ENCODE data around the gene PIMREG. TPM values are rescaled to one million over a fixed set of nuclear protein-coding genes. Genes with fewer than 3 reads are reported as not detected.

The PIMREG gene
- total RNA-seq, 4 donors from 2014 or later = 1.0 to 3.3 (median 3.2) TPM

DNA sequence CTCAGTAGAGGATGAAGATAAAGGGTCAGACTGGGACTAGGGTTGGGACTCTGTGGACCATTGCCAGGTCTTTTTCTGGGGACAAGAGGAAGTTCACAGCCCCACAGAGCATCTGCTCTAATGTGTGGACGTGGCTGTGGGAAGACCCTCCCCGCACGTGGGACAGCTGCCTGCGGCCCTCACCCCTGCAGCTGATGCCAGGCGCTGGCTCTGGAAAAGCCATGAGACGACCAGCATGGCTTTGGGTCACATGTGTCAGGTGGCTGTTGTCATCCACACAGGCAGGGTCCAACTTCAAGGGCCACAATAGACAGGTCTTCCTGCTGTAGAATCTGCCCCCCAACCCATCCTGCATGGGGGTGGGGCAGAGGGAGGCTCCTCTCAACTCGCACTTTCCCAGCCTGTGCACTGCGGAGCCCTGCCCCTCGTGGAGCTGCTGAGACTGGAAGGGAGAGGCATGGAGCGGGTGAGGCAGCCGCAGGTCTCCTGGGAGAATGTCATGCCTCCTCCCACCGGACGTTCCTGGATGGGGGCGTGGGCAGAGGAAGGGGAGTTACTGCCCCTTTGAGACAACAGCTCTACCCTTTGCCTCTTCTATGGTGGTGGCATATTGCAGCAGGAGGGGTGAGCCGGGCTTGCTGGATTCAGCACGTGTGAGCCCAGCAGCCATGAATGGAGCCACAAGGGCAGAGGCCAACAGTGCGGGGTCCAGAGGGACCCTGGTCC, 53.4 kb downstream of the PIMREG start:
- Histone ChIP-seq H3K36me3 (no peaks in the 10 kb centered on the region), H3K4me3 (no peak overlapping the region), H3K27ac (no peak overlapping the region), H3K27me3 (no peaks in the 10 kb centered on the region), H3K4me1 (peaks cover 17% of the 10 kb centered on the region), H3K9me3 (no peaks in the 10 kb centered on the region)
- TF ChIP-seq POLR2AphosphoS5 (IDR thresholded peaks at IDR 0.05) (no peak), EP300 (IDR thresholded peaks at IDR 0.05) (no peak), POLR2A (IDR thresholded peaks at IDR 0.05) (no peak)
- TF ChIP-seq, protein P1, sequence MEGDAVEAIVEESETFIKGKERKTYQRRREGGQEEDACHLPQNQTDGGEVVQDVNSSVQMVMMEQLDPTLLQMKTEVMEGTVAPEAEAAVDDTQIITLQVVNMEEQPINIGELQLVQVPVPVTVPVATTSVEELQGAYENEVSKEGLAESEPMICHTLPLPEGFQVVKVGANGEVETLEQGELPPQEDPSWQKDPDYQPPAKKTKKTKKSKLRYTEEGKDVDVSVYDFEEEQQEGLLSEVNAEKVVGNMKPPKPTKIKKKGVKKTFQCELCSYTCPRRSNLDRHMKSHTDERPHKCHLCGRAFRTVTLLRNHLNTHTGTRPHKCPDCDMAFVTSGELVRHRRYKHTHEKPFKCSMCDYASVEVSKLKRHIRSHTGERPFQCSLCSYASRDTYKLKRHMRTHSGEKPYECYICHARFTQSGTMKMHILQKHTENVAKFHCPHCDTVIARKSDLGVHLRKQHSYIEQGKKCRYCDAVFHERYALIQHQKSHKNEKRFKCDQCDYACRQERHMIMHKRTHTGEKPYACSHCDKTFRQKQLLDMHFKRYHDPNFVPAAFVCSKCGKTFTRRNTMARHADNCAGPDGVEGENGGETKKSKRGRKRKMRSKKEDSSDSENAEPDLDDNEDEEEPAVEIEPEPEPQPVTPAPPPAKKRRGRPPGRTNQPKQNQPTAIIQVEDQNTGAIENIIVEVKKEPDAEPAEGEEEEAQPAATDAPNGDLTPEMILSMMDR (IDR thresholded peaks at IDR 0.05) = no peak
- DNase-seq (ENCODE audit: low spot score in 2 of 2) = peak; percentile 39 to 76
- 65% methylated on average over 15 of the region's 17 CpGs for WGBS

DNA sequence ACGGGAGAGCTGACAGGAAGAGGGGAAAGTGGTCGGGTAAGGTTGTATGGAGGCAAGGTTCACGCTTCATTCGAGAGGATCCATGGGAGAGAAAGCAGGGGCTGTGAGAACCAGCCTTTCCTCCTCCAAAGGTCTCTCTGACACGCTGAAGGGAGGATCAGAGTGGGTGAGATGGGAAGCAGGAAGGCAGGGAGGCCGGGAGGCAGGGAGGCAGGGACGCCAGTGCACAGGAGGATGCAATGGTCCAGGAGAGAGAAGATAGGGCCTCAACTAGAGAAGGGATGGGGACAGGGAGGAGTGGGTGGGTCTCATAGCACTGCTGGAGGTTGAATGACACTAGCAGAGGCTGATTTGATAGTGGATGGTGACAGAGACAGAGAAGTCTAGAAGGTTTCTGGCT, 54.1 kb downstream of the PIMREG start:
- 80% methylated on average over 7 of the region's 7 CpGs for WGBS
- DNase-seq (ENCODE audit: low spot score in 2 of 2) = no peak
- Histone ChIP-seq H3K36me3 (no peaks in the 10 kb centered on the region), H3K4me1 (peaks cover 17% of the 10 kb centered on the region), H3K27ac (no peak overlapping the region), H3K4me3 (no peak overlapping the region), H3K9me3 (no peaks in the 10 kb centered on the region), H3K27me3 (no peaks in the 10 kb centered on the region)
- no peak for TF ChIP-seq POLR2AphosphoS5 (IDR thresholded peaks at IDR 0.05)
- no peak for TF ChIP-seq EP300 (IDR thresholded peaks at IDR 0.05)
- TF ChIP-seq, protein P1 (IDR thresholded peaks at IDR 0.05) = no peak
- TF ChIP-seq POLR2A (IDR thresholded peaks at IDR 0.05) = no peak

DNA sequence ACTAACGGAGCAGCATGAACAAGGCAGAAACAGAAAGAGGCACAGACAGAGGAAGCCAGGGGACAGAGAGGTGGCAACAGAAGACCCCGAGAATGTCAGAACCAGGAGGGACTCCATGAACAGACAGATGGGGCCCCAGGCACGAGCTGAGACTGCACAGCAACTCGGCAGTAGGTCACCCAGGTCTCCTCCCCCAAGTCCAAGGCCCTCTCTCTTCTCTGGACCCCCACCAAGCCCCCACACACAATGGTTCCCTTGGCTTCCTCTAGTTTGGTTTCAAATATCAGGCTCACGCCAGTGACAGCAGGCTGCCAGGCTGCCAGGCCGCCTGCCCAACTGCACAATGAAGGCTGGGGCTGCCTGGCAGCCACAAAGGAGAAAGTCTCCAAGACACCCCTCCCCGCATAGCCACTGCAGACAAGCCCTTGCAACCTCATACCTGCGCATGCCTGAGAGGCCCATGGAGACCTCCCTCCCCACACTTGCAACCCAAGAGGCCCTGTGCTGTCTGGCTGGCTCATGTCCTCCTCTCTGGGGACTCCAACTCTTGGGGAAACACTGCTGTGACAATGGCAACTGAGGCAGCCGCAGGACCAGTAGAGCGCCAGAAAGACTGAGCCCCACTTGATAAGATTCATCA, 54.8 kb downstream of the PIMREG start:
- no peaks in the 10 kb centered on the region for H3K9me3 ChIP-seq
- WGBS = 93% methylated on average over 10 of the region's 10 CpGs
- peaks cover 17% of the 10 kb centered on the region for H3K4me1 ChIP-seq
- peak; percentile 21 to 48 for DNase-seq (ENCODE audit: low spot score in 2 of 2)
- H3K27ac ChIP-seq = no peak overlapping the region
- no peaks in the 10 kb centered on the region for H3K27me3 ChIP-seq
- no peak overlapping the region for H3K4me3 ChIP-seq
- no peaks in the 10 kb centered on the region for H3K36me3 ChIP-seq
- no peak for TF ChIP-seq POLR2A (IDR thresholded peaks at IDR 0.05)
- TF ChIP-seq POLR2AphosphoS5 (IDR thresholded peaks at IDR 0.05) = no peak
- TF ChIP-seq, protein P1 (IDR thresholded peaks at IDR 0.05) = no peak
- no peak for TF ChIP-seq EP300 (IDR thresholded peaks at IDR 0.05)

Other genes with a start within 250 kb of the PIMREG start
- gene AIPL1, start 9.3 kb upstream of the PIMREG start, total RNA-seq = not detected
- 10 to 100 TPM; 16.4 to 31.1 (median 19.2) TPM for gene PITPNM3, start 112.1 kb downstream of the PIMREG start, total RNA-seq
- gene KIAA0753, start 196.3 kb downstream of the PIMREG start, total RNA-seq = 10 to 100 TPM in 2 of 4 donors, 1 to 10 TPM in 2; 4.9 to 24.9 (median 10.4) TPM
- gene TXNDC17, start 196.6 kb downstream of the PIMREG start, total RNA-seq = 100 to 1,000 TPM in 1 of 4 donors, 10 to 100 TPM in 3; 30.0 to 153 (median 92.9) TPM
- 10 to 100 TPM in 3 of 4 donors, 1 to 10 TPM in 1; 9.3 to 19.2 (median 12.9) TPM for gene MED31, start 207.2 kb downstream of the PIMREG start, total RNA-seq
- gene C17orf100, start 207.3 kb downstream of the PIMREG start, total RNA-seq = 1 to 10 TPM; 1.9 to 3.3 (median 2.4) TPM

Data from suprapubic skin (tissue), 4 donors.